SK-N-SH (cell line): ENCODE measurements around the gene ZPBP2. TPM values are rescaled to one million over a fixed set of nuclear protein-coding genes. Genes with fewer than 3 reads are reported as not detected.

ENCODE experiments used
- CTCF ChIA-PET: fragments of 300-600, 350-600 bp; formaldehyde crosslinking; extraction: SDS; loops from one replicate; lab custom pipeline; 2021; lab: Yijun Ruan, JAX
- POLR2A ChIA-PET: fragments of 350-600 bp; sonication (Branson Sonifier 250); formaldehyde crosslinking; extraction: SDS; loops from one replicate; lab custom pipeline; 2020; ENCODE audit warnings: antibody characterized with exemption, inconsistent platforms; lab: Yijun Ruan, JAX
- DNase-seq: peaks from one replicate; pipeline ENCODE4 v3.0.0; 2012
- H2AFZ ChIP-seq: fragments of 200-600 bp; sonication (generic); 2 replicates; pipeline ENCODE4 v1.8.1; 2016; ENCODE audit warnings: antibody characterized with exemption, mild to moderate bottlenecking, low read depth
- H3F3A ChIP-seq: fragments of 200-600 bp; sonication (generic); replicated peaks from 2 replicates; pipeline ENCODE3; 2016; ENCODE audit warnings: antibody characterized with exemption, mild to moderate bottlenecking; ENCODE audit not compliant: insufficient read depth
- H3K27ac ChIP-seq, 2 experiments: fragments of 200-500 bp in 1 of 2; fragments of 200-600 bp in 1 of 2; sonication (Bioruptor generic) in 1 of 2; sonication (generic), shearing (Covaris generic) in 1 of 2; 2 replicates each; pipeline versions ENCODE4 v1.5.1 to v1.6.1; 2014 to 2016; ENCODE audit warnings: low read depth in 2 of 2, inconsistent platforms in 1 of 2, low read length in 1 of 2, mild to moderate bottlenecking in 1 of 2, mixed read lengths in 1 of 2
- H3K27me3 ChIP-seq: fragments of 200-600 bp; sonication (generic), shearing (Covaris generic); 2 replicates; pipeline ENCODE4 v1.6.1; 2016; ENCODE audit warnings: mixed run types; ENCODE audit not compliant: insufficient read depth
- H3K36me3 ChIP-seq, 2 experiments: fragments of 200-500 bp in 1 of 2; fragments of 200-600 bp in 1 of 2; sonication (Bioruptor generic) in 1 of 2; sonication (generic) in 1 of 2; replicated peaks in 1 of 2; 2 replicates each; pipeline versions ENCODE3 to v1.5.1; 2014 to 2016; ENCODE audit warnings: low read length in 1 of 2, mild to moderate bottlenecking in 1 of 2; ENCODE audit not compliant: insufficient read depth in 2 of 2, control insufficient read depth in 1 of 2
- H3K4me1 ChIP-seq, 2 experiments: fragments of 200-500 bp in 1 of 2; fragments of 200-600 bp in 1 of 2; sonication (Bioruptor generic) in 1 of 2; sonication (generic), shearing (Covaris generic) in 1 of 2; 2 replicates each; pipeline versions ENCODE4 v1.5.1 to v1.6.1; 2014 to 2016; ENCODE audit warnings: low read depth in 1 of 2, low read length in 1 of 2, mixed run types in 1 of 2; ENCODE audit not compliant: insufficient read depth in 2 of 2, control insufficient read depth in 1 of 2
- H3K4me2 ChIP-seq: fragments of 200-600 bp; sonication (generic), shearing (Covaris generic); 2 replicates; pipeline ENCODE4 v1.6.1; 2017; ENCODE audit warnings: mixed run types
- H3K4me3 ChIP-seq, 2 experiments: fragments of 200-500 bp in 1 of 2; fragments of 200-600 bp in 1 of 2; sonication (Bioruptor generic) in 1 of 2; sonication (generic), shearing (Covaris generic) in 1 of 2; 2 replicates each; pipeline versions ENCODE4 v1.5.1 to v1.8.1; 2014 to 2016; ENCODE audit warnings: low read depth in 2 of 2, inconsistent platforms in 1 of 2, low read length in 1 of 2, mild to moderate bottlenecking in 1 of 2, mixed read lengths in 1 of 2, moderate library complexity in 1 of 2
- H3K79me2 ChIP-seq: fragments of 200-600 bp; sonication (generic); 2 replicates; pipeline ENCODE4 v1.8.1; 2017; ENCODE audit warnings: mild to moderate bottlenecking; ENCODE audit not compliant: insufficient read depth
- H3K9ac ChIP-seq: fragments of 200-600 bp; sonication (generic); 2 replicates; pipeline ENCODE4 v1.6.1; 2017; ENCODE audit warnings: mixed run types
- H3K9me2 ChIP-seq: fragments of 200-600 bp; sonication (generic); 2 replicates; pipeline ENCODE4 v1.6.1; 2017; ENCODE audit warnings: mixed run types
- H3K9me3 ChIP-seq: fragments of 200-600 bp; sonication (generic); 2 replicates; pipeline ENCODE4 v1.6.1; 2017; ENCODE audit warnings: mixed run types, mild to moderate bottlenecking, moderate library complexity
- H4K20me1 ChIP-seq: fragments of 200-600 bp; sonication (generic); 2 replicates; pipeline ENCODE4 v1.6.1; 2017; ENCODE audit warnings: mild to moderate bottlenecking, mixed run types; ENCODE audit not compliant: insufficient read depth
- EZH2phosphoT487 ChIP-seq: fragments of 200-600 bp; sonication (generic); IDR thresholded peaks from 2 replicates; pipeline ENCODE4 v1.6.1; 2017; ENCODE audit warnings: low read depth, mixed run types, mild to moderate bottlenecking, antibody characterized with exemption, moderate library complexity, borderline replicate concordance
- FOXJ3 ChIP-seq: sonication (generic); formaldehyde crosslinking; IDR thresholded peaks from 2 replicates; pipeline ENCODE4 v1.5.1; 2020; ENCODE audit warnings: mild to moderate bottlenecking, missing genetic modification reagents
- FOXM1 ChIP-seq: IDR thresholded peaks from 2 replicates; pipeline ENCODE4 v1.4.0; 2012; ENCODE audit warnings: low read depth, mild to moderate bottlenecking
- MXI1 ChIP-seq: IDR thresholded peaks from 2 replicates; pipeline ENCODE4 v1.6.1; 2012; ENCODE audit warnings: mild to moderate bottlenecking, low read depth, low read length, improper control_type of control experiment
- NFIC ChIP-seq: IDR thresholded peaks from 2 replicates; pipeline ENCODE4 v1.4.0; 2012; ENCODE audit warnings: borderline replicate concordance
- PBX3 ChIP-seq: IDR thresholded peaks from 2 replicates; pipeline ENCODE4; 2012
- RCOR1 ChIP-seq: fragments of 150-350 bp; IDR thresholded peaks from 2 replicates; pipeline ENCODE4 v1.6.1; 2017; ENCODE audit warnings: antibody characterized with exemption, low read length
- REST ChIP-seq: IDR thresholded peaks from 2 replicates; pipeline ENCODE4 v1.6.1; 2012; ENCODE audit warnings: mild to moderate bottlenecking, low read depth, low read length, moderate library complexity
- RFX5 ChIP-seq: IDR thresholded peaks from 2 replicates; pipeline ENCODE4 v1.6.1; 2012; ENCODE audit warnings: mild to moderate bottlenecking, improper control_type of control experiment, low read length
- SMC3 ChIP-seq: IDR thresholded peaks from 2 replicates; pipeline ENCODE4 v1.6.1; 2012; ENCODE audit warnings: low read depth, low read length, improper control_type of control experiment
- TAF1 ChIP-seq: IDR thresholded peaks from 2 replicates; pipeline ENCODE4 v1.6.1; 2012; ENCODE audit warnings: low read depth, mild to moderate bottlenecking, low read length, moderate library complexity, borderline replicate concordance
- WGBS: methylation state at CpG from one replicate; pipeline ENCODE4 v1.1.6; 2017; ENCODE audit warnings: low lambda C conversion rate; 5-methylcytosine and 5-hydroxymethylcytosine counted together
- polyA plus RNA-seq, 3 experiments: library from polyadenylated mRNA; depleted of rRNA; stranded (reverse); fragments of >200 nt; gene quantifications; 2 replicates each; pipeline ENCODE4 v1.2.3, GENCODE V29; 2012

ZPBP2 gene
- polyA plus RNA-seq, 1 of the 3 experiments (the other 2 are of a cell fraction), result not detected

GRCh38 chr17:39861235-39861634 is 6.8 kb upstream of the ZPBP2 start:
- peaks cover 5% of the 10 kb centered on the region; the same call in 1 of the 2 replicates for H3K9me3 ChIP-seq
- H3K4me3 ChIP-seq, result no peak overlapping the region
- DNase-seq, result no peak
- no peaks in the 10 kb centered on the region for H3K9me2 ChIP-seq
- peaks cover 71% of the 10 kb centered on the region for H3K27me3 ChIP-seq
- ChIA-PET POLR2A (no interaction called here), CTCF (interaction anchor here (0.7 to 1.0 kb wide), 6 partner anchors 10 to 18 kb away, joined by 3 to 4 read pairs (median 3); no protein-coding TSS in a partner anchor)
- H3F3A ChIP-seq, result no peaks in the 10 kb centered on the region
- WGBS, result 23% methylated on average over 5 of the region's 5 CpGs
- no peak overlapping the region; the same call in 1 of the 2 replicates for H2AFZ ChIP-seq
- no peak overlapping the region for H3K4me2 ChIP-seq
- no peaks in the 10 kb centered on the region for H3K36me3 ChIP-seq
- H3K9ac ChIP-seq, result no peak overlapping the region
- no peaks in the 10 kb centered on the region for H3K79me2 ChIP-seq
- no peak overlapping the region for H3K27ac ChIP-seq
- TF ChIP-seq PBX3 (no peak), RCOR1 (no peak), FOXJ3 (CRISPR knock-in tag) (no peak), RFX5 (no peak), TAF1 (no peak), MXI1 (no peak), NFIC (no peak), FOXM1 (no peak), EZH2phosphoT487 (no peak)
- H3K4me1 ChIP-seq, result no peaks in the 10 kb centered on the region; a peak in 1 of 4 replicates
- no peaks in the 10 kb centered on the region for H4K20me1 ChIP-seq

GRCh38 chr17:39863244-39863917 is 4.6 kb upstream of the ZPBP2 start:
- H3K4me3 ChIP-seq, result no peak overlapping the region
- no peaks in the 10 kb centered on the region for H3K36me3 ChIP-seq
- no peaks in the 10 kb centered on the region for H3K79me2 ChIP-seq
- POLR2A ChIA-PET, result no interaction called here
- TF ChIP-seq REST, result no peak
- TF ChIP-seq SMC3, result no peak
- TF ChIP-seq, all 33 proteins: peak for 0
- CTCF ChIA-PET, result interaction anchor here (0.7 to 1.7 kb wide), 2 partner anchors 12 to 242 kb away, joined by 3 to 5 read pairs; no protein-coding TSS in a partner anchor
- Histone ChIP-seq H3K9me2 (no peaks in the 10 kb centered on the region), H3K9me3 (peaks cover 5% of the 10 kb centered on the region; the same call in 1 of the 2 replicates), H3F3A (no peaks in the 10 kb centered on the region), H3K27ac (no peak overlapping the region), H2AFZ (no peak overlapping the region), H3K27me3 (peaks cover 76% of the 10 kb centered on the region), H3K9ac (no peak overlapping the region), H3K4me2 (no peak overlapping the region), H3K4me1 (no peaks in the 10 kb centered on the region; a peak in 1 of 4 replicates), H4K20me1 (no peaks in the 10 kb centered on the region)
- no peak for DNase-seq
- 35% methylated on average over 7 of the region's 7 CpGs for WGBS
